ENCODE measurements around the gene RABGAP1.

DNA sequence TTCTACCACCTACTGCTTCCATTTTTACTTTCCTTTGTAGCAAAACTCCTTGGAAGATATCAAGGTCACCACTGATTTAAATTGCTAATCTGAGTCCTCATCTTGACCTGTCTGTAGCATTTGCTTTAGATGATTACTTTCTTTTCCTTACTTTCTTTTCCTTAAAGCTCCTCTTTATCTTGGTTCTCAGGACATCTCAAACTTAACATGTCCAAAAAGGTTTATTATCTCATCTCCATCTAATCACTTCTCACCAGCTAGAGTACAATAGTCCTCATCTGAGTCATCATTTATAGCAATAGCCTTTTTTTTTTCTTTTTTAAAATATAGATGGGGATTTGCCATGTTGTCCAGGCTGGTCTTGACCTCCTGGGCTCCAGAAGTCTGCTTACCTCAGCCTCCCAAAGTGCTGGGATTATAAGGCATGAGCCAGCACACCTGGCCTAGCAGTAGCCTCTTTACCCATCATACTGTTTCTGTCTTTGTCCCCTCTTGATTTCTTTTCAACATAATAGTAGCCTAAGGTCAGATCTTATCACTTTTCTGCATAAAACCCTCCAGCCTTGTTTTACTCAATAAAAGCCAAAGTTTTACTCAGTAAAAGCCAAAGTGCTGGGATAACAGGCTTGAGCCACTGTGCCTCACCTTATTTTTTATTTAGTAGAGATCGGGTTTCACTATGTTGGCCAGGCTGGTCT is 59.7 kb downstream of the RABGAP1 start:
- TF ChIP-seq, protein P1, sequence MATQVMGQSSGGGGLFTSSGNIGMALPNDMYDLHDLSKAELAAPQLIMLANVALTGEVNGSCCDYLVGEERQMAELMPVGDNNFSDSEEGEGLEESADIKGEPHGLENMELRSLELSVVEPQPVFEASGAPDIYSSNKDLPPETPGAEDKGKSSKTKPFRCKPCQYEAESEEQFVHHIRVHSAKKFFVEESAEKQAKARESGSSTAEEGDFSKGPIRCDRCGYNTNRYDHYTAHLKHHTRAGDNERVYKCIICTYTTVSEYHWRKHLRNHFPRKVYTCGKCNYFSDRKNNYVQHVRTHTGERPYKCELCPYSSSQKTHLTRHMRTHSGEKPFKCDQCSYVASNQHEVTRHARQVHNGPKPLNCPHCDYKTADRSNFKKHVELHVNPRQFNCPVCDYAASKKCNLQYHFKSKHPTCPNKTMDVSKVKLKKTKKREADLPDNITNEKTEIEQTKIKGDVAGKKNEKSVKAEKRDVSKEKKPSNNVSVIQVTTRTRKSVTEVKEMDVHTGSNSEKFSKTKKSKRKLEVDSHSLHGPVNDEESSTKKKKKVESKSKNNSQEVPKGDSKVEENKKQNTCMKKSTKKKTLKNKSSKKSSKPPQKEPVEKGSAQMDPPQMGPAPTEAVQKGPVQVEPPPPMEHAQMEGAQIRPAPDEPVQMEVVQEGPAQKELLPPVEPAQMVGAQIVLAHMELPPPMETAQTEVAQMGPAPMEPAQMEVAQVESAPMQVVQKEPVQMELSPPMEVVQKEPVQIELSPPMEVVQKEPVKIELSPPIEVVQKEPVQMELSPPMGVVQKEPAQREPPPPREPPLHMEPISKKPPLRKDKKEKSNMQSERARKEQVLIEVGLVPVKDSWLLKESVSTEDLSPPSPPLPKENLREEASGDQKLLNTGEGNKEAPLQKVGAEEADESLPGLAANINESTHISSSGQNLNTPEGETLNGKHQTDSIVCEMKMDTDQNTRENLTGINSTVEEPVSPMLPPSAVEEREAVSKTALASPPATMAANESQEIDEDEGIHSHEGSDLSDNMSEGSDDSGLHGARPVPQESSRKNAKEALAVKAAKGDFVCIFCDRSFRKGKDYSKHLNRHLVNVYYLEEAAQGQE (tag by site-specific recombination; IDR thresholded peaks at IDR 0.05) = no peak
- TF ChIP-seq ZNF514 (tag by site-specific recombination; IDR thresholded peaks at IDR 0.05) (no peak), ZNF629 (tag by site-specific recombination; IDR thresholded peaks at IDR 0.05) (no peak)
- TF ChIP-seq, protein P2, sequence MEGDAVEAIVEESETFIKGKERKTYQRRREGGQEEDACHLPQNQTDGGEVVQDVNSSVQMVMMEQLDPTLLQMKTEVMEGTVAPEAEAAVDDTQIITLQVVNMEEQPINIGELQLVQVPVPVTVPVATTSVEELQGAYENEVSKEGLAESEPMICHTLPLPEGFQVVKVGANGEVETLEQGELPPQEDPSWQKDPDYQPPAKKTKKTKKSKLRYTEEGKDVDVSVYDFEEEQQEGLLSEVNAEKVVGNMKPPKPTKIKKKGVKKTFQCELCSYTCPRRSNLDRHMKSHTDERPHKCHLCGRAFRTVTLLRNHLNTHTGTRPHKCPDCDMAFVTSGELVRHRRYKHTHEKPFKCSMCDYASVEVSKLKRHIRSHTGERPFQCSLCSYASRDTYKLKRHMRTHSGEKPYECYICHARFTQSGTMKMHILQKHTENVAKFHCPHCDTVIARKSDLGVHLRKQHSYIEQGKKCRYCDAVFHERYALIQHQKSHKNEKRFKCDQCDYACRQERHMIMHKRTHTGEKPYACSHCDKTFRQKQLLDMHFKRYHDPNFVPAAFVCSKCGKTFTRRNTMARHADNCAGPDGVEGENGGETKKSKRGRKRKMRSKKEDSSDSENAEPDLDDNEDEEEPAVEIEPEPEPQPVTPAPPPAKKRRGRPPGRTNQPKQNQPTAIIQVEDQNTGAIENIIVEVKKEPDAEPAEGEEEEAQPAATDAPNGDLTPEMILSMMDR (tag by site-specific recombination; IDR thresholded peaks at IDR 0.05) = no peak

All from HEK293 (cell line).